Memory B cell (primary cell): ENCODE data around the gene OLFM2.
A peak's percentile ranks its signal among the peaks of the same experiment; 100 is the strongest.
"Not testable (repeated sequence)": the region's sequence is repeated elsewhere in the genome, so short reads cannot be mapped to it uniquely, and the experiment has no call there.

Experiments used
- ATAC-seq: fragments of 150-1000 bp; cut with Tn5 transposase; 2 replicates; pipeline ENCODE4 v1.10.0; 2021; ENCODE audit warnings: low read depth, mild to moderate bottlenecking, moderate library complexity
- DNase-seq, 2 donors: peaks; one replicate each; pipeline ENCODE4 v3.0.0; 2022; ENCODE audit warnings: low spot score in 2 of 2
- H3K27ac Mint-ChIP-seq: one replicate; pipeline ENCODE4 v1.8.0; 2022; ENCODE audit warnings: mild to moderate bottlenecking, moderate library complexity, mixed read lengths
- H3K27me3 Mint-ChIP-seq: one replicate; pipeline ENCODE4 v1.8.0; 2022; ENCODE audit warnings: mixed read lengths
- H3K36me3 Mint-ChIP-seq: one replicate; pipeline ENCODE4 v1.8.0; 2022; ENCODE audit warnings: mild to moderate bottlenecking, mixed read lengths
- H3K4me1 Mint-ChIP-seq: one replicate; pipeline ENCODE4 v1.8.0; 2022; ENCODE audit warnings: mixed read lengths
- H3K4me3 Mint-ChIP-seq: one replicate; pipeline ENCODE4 v1.8.0; 2022; ENCODE audit warnings: mild to moderate bottlenecking, moderate library complexity, mixed read lengths
- H3K9me3 Mint-ChIP-seq: one replicate; pipeline ENCODE4 v1.8.0; 2022; ENCODE audit warnings: mixed read lengths

Gene OLFM2

GRCh38 chr19:9834307-9834725 is 102.0 kb downstream of the OLFM2 start:
- no peaks in the 10 kb centered on the region for H3K27me3 Mint-ChIP-seq
- H3K36me3 Mint-ChIP-seq = peaks cover 8% of the 10 kb centered on the region
- peak overlapping the region; percentile 94 for H3K27ac Mint-ChIP-seq
- peak overlapping the region; percentile 98 for H3K4me3 Mint-ChIP-seq
- no peaks in the 10 kb centered on the region for H3K9me3 Mint-ChIP-seq
- H3K4me1 Mint-ChIP-seq = peaks cover 12% of the 10 kb centered on the region
- no peak for DNase-seq
- ATAC-seq = no peak

- Mint-ChIP-seq H3K36me3 (peaks cover 8% of the 10 kb centered on the region), H3K9me3 (no peaks in the 10 kb centered on the region), H3K4me3 (peak overlapping the region; percentile 97), H3K27me3 (no peaks in the 10 kb centered on the region), H3K27ac (no peak overlapping the region), H3K4me1 (peaks cover 17% of the 10 kb centered on the region)
- no peak for ATAC-seq
- no peak for DNase-seq
These were observed 107.7 kb downstream of the OLFM2 start for GRCh38 chr19:9828551-9829063.

GRCh38 chr19:9827289-9828238 is 108.8 kb downstream of the OLFM2 start, which contains the start of gene UBL5:
UBL5 (plus strand) TSS chr19:9827918; CDS start chr19:9828338, 420 bp downstream.
- peak; percentile 75 to 82 for DNase-seq
- Mint-ChIP-seq H3K4me1 (peaks cover 17% of the 10 kb centered on the region), H3K27me3 (no peaks in the 10 kb centered on the region), H3K9me3 (no peaks in the 10 kb centered on the region), H3K36me3 (peaks cover 8% of the 10 kb centered on the region), H3K4me3 (peak within 1 kb of the TSS; percentile 97), H3K27ac (peak within 1 kb of the TSS; percentile 96)
- peak; percentile 99 for ATAC-seq

- Mint-ChIP-seq H3K9me3 (no peaks in the 10 kb centered on the region), H3K27ac (no peak overlapping the region), H3K4me3 (no peak overlapping the region), H3K27me3 (no peaks in the 10 kb centered on the region), H3K36me3 (peaks cover 6% of the 10 kb centered on the region), H3K4me1 (peaks cover 19% of the 10 kb centered on the region)
- DNase-seq (no peak), ATAC-seq (no peak)
These were observed 112.5 kb downstream of the OLFM2 start for GRCh38 chr19:9823816-9824215.

- not testable (repeated sequence) for H3K27ac Mint-ChIP-seq, H3K9me3 Mint-ChIP-seq, H3K4me1 Mint-ChIP-seq, H3K27me3 Mint-ChIP-seq, H3K36me3 Mint-ChIP-seq, DNase-seq, ATAC-seq
- H3K4me3 Mint-ChIP-seq = peak overlapping the region; percentile 14
These were observed 116.3 kb downstream of the OLFM2 start for GRCh38 chr19:9820034-9820433.

- DNase-seq = no peak
- H3K36me3 Mint-ChIP-seq = peaks cover 11% of the 10 kb centered on the region
- peaks cover 7% of the 10 kb centered on the region for H3K9me3 Mint-ChIP-seq
- ATAC-seq = no peak
- H3K4me3 Mint-ChIP-seq = peak overlapping the region; percentile 85
- H3K27me3 Mint-ChIP-seq = no peaks in the 10 kb centered on the region
- peak overlapping the region; percentile 84 for H3K27ac Mint-ChIP-seq
- H3K4me1 Mint-ChIP-seq = peaks cover 2% of the 10 kb centered on the region
These were observed 116.8 kb downstream of the OLFM2 start for GRCh38 chr19:9819596-9819909.

GRCh38 chr19:9818734-9819595 is 117.3 kb downstream of the OLFM2 start, which contains the start of gene FBXL12:
FBXL12 (minus strand) TSS chr19:9819079; CDS start chr19:9818813, 266 bp downstream.
- H3K4me3 Mint-ChIP-seq = peak within 1 kb of the TSS; percentile 85
- H3K27me3 Mint-ChIP-seq = no peaks in the 10 kb centered on the region

GRCh38 chr19:9818175-9818733 is 118.1 kb downstream of the OLFM2 start:
- Mint-ChIP-seq H3K4me3 (peak overlapping the region; percentile 85), H3K9me3 (peaks cover 9% of the 10 kb centered on the region), H3K27me3 (no peaks in the 10 kb centered on the region), H3K36me3 (peaks cover 12% of the 10 kb centered on the region), H3K4me1 (peaks cover 5% of the 10 kb centered on the region), H3K27ac (peak overlapping the region; percentile 84)
- DNase-seq (peak in 1 of 2 donors; percentile 29), ATAC-seq (no peak)

More at GRCh38 chr19:9818734-9819595, 117.3 kb downstream of the OLFM2 start, which contains the start of gene FBXL12:
- DNase-seq = peak; percentile 99 to 100
- H3K36me3 Mint-ChIP-seq = peaks cover 12% of the 10 kb centered on the region
- peaks cover 8% of the 10 kb centered on the region for H3K9me3 Mint-ChIP-seq
- peaks cover 3% of the 10 kb centered on the region for H3K4me1 Mint-ChIP-seq
- peak; percentile 81 for ATAC-seq
- peak within 1 kb of the TSS; percentile 84 for H3K27ac Mint-ChIP-seq

- no peak overlapping the region for H3K4me3 Mint-ChIP-seq
- no peak for DNase-seq
- H3K36me3 Mint-ChIP-seq = peaks cover 14% of the 10 kb centered on the region
- peaks cover 2% of the 10 kb centered on the region for H3K4me1 Mint-ChIP-seq
- no peak overlapping the region for H3K27ac Mint-ChIP-seq
- no peaks in the 10 kb centered on the region for H3K27me3 Mint-ChIP-seq
- no peak for ATAC-seq
- peaks cover 4% of the 10 kb centered on the region for H3K9me3 Mint-ChIP-seq
These were observed 125.2 kb downstream of the OLFM2 start for GRCh38 chr19:9811139-9811538.

- DNase-seq (no peak), ATAC-seq (no peak)
- Mint-ChIP-seq H3K9me3 (peaks cover 2% of the 10 kb centered on the region), H3K4me3 (no peak overlapping the region), H3K27ac (no peak overlapping the region), H3K27me3 (no peaks in the 10 kb centered on the region), H3K36me3 (peaks cover 11% of the 10 kb centered on the region), H3K4me1 (peaks cover 2% of the 10 kb centered on the region)
These were observed 127.2 kb downstream of the OLFM2 start for GRCh38 chr19:9808855-9809824.

GRCh38 chr19:9806803-9807202 is 129.5 kb downstream of the OLFM2 start:
- no peak overlapping the region for H3K4me3 Mint-ChIP-seq
- DNase-seq (no peak), ATAC-seq (no peak)
- no peaks in the 10 kb centered on the region for H3K9me3 Mint-ChIP-seq
- no peak overlapping the region for H3K27ac Mint-ChIP-seq
- H3K27me3 Mint-ChIP-seq = no peaks in the 10 kb centered on the region
- no peaks in the 10 kb centered on the region for H3K4me1 Mint-ChIP-seq
- H3K36me3 Mint-ChIP-seq = peaks cover 8% of the 10 kb centered on the region
